ENCODE data around the gene KCNJ11.

DNA sequence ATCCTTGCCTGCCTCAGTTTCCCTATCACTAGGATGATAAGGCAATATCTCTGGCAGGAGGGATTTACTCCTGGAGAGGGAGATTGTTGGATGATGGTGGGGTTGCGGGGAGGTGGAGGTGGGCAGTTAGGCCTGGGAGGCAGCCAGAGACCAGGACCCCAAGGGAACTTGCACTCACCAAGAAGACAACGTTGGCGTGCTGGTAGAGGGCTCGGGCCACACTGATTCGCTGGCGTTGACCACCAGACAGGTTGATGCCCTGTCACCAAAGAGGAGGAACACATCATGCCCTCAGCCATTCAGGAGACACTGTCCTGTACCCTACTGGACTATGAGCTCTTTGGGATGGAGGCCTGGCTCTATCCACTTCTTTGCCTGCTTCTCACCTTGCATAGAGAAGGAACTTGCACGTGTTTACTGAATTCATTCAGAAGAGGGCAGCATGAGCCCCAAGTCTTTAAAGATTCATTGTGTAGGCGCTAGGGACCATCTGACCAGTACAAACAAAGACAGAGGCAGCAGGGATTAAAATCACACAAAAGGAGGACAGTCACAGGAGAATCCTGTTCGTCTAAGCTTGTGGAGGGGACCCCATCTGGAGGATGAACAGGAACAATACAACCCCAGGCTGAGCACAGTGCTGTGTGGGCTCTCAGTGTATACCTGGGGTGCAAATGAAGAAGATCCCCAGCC is 24.2 kb upstream of the KCNJ11 start:
- no peak for TF ChIP-seq ZFP30 (CRISPR knock-in tag; IDR thresholded peaks at IDR 0.05)
- TF ChIP-seq ARNTL (CRISPR knock-in tag; IDR thresholded peaks at IDR 0.05; ENCODE audit: borderline replicate concordance, low read depth): no peak
- TF ChIP-seq ZNF70 (CRISPR knock-in tag; IDR thresholded peaks at IDR 0.05): no peak
- TF ChIP-seq ZFP3 (CRISPR knock-in tag; IDR thresholded peaks at IDR 0.05): no peak
- no peak for TF ChIP-seq OSR1 (CRISPR knock-in tag; IDR thresholded peaks at IDR 0.05)
- TF ChIP-seq ZNF565 (CRISPR knock-in tag; conservative IDR thresholded peaks at IDR 0.05; ENCODE audit: low read depth): no peak
- no peak for TF ChIP-seq TOX (CRISPR knock-in tag; IDR thresholded peaks at IDR 0.05; ENCODE audit: borderline replicate concordance)
- TF ChIP-seq, protein P1, sequence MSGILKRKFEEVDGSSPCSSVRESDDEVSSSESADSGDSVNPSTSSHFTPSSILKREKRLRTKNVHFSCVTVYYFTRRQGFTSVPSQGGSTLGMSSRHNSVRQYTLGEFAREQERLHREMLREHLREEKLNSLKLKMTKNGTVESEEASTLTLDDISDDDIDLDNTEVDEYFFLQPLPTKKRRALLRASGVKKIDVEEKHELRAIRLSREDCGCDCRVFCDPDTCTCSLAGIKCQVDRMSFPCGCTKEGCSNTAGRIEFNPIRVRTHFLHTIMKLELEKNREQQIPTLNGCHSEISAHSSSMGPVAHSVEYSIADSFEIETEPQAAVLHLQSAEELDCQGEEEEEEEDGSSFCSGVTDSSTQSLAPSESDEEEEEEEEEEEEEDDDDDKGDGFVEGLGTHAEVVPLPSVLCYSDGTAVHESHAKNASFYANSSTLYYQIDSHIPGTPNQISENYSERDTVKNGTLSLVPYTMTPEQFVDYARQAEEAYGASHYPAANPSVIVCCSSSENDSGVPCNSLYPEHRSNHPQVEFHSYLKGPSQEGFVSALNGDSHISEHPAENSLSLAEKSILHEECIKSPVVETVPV (CRISPR knock-in tag; IDR thresholded peaks at IDR 0.05): no peak
- TF ChIP-seq, protein P2, sequence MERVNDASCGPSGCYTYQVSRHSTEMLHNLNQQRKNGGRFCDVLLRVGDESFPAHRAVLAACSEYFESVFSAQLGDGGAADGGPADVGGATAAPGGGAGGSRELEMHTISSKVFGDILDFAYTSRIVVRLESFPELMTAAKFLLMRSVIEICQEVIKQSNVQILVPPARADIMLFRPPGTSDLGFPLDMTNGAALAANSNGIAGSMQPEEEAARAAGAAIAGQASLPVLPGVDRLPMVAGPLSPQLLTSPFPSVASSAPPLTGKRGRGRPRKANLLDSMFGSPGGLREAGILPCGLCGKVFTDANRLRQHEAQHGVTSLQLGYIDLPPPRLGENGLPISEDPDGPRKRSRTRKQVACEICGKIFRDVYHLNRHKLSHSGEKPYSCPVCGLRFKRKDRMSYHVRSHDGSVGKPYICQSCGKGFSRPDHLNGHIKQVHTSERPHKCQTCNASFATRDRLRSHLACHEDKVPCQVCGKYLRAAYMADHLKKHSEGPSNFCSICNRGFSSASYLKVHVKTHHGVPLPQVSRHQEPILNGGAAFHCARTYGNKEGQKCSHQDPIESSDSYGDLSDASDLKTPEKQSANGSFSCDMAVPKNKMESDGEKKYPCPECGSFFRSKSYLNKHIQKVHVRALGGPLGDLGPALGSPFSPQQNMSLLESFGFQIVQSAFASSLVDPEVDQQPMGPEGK (CRISPR knock-in tag; IDR thresholded peaks at IDR 0.05; ENCODE audit: borderline replicate concordance): no peak
- TF ChIP-seq SNAI2 (CRISPR knock-in tag; IDR thresholded peaks at IDR 0.05): no peak
- no peak for TF ChIP-seq BACH2 (CRISPR knock-in tag; IDR thresholded peaks at IDR 0.05; ENCODE audit: borderline replicate concordance)
- no peak for TF ChIP-seq ZNF8 (CRISPR knock-in tag; IDR thresholded peaks at IDR 0.05)
- TF ChIP-seq PPARA (CRISPR knock-in tag; IDR thresholded peaks at IDR 0.05; ENCODE audit: borderline replicate concordance): no peak
